Right forelimb (tissue), 1 donor: Measurements from ENCODE around the gene TFE3.

Experiments
- DNase-seq: peaks from one replicate; pipeline ENCODE4 v3.0.0-alpha.2; 2018

The TFE3 gene, protein sequence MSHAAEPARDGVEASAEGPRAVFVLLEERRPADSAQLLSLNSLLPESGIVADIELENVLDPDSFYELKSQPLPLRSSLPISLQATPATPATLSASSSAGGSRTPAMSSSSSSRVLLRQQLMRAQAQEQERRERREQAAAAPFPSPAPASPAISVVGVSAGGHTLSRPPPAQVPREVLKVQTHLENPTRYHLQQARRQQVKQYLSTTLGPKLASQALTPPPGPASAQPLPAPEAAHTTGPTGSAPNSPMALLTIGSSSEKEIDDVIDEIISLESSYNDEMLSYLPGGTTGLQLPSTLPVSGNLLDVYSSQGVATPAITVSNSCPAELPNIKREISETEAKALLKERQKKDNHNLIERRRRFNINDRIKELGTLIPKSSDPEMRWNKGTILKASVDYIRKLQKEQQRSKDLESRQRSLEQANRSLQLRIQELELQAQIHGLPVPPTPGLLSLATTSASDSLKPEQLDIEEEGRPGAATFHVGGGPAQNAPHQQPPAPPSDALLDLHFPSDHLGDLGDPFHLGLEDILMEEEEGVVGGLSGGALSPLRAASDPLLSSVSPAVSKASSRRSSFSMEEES

DNA sequence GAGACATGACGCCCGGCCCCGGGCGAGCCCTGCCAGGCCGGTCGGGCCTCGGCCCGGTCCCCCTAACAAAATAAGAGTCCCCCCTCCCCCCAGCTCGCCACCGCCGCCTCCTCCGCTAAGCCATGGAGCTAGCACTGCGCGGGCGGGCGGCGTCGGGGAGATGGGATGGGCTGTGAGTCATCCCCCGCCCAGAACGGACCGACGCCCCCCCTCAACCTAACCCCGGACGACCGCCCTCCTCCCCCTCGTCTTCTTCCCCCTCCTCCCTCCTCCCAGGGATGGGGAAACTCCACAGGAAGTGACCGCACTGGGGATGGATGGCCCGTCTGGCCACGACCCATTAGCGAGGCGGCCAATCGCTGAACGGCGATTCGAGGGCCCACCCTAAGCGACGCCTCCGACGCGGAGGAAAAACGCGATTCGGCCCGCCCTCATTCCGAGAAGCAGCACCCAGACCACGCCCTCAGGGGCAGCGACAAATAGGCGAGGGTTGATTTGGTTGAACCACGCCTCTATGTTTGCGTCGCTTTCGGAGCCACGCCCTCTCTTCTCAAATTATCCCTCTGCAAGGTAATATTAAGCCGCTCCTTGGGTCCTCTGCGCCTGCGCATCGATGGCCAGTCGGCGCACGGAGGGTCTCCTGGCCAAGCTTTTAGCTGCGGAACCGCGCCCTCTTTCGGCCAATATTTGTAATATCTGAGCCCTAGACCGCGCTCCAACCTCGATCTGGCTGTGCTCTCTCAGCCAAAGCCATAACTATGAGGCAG, at the start of gene TFE3:
Gene TFE3 (minus strand): TSS at position 138 of the 767 bp plus-strand sequence. CDS start 131 bp downstream, at position 7.
- peak; percentile 94 for DNase-seq

DNA sequence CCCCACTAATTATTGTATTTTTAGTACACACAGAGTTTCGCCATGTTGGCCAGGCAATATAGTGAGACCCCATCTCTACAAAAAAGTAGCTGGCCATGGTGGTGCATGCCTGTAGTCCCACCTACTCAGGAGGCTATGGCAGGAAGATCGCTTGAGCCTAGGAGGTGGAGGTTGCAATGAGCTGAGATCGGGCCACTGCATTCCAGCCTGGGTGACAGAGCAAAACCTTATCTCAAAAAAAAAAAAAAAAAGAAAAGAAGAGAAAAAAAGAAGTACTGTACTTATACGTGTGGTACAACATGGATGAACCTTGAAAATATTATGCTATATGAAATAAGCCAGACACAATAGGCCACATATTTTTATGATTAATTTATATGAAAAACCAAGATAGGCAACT, 46.4 kb upstream of the TFE3 start:
- DNase-seq = no peak

DNA sequence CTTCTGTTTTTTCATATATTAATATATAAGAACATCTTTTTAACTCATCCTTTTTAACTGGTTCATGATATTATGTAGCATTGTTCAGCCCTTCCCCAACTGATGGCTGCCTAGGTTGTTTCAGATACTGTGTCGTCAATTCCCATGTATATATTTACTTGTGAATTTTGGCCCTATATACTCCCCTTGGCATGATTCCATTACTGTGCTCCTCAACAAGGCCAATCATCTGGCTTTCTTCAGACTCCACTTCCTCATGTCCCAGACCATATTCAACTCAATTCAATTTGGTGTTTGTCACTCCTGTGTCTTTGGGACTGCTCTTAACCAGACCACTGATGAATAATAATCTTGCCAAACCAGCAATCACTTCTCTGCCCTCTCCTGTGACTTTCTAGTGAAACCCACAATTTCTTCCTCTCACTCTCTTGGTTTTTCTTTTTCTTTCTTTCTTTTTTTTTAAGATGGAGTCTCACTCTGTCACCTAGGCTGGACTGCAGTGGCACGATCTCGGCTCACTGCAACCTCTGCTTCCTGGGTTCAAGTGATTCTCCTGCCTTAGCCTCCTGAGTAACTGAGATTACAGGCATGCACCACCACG, 39.2 kb upstream of the TFE3 start:
- no peak for DNase-seq

DNA sequence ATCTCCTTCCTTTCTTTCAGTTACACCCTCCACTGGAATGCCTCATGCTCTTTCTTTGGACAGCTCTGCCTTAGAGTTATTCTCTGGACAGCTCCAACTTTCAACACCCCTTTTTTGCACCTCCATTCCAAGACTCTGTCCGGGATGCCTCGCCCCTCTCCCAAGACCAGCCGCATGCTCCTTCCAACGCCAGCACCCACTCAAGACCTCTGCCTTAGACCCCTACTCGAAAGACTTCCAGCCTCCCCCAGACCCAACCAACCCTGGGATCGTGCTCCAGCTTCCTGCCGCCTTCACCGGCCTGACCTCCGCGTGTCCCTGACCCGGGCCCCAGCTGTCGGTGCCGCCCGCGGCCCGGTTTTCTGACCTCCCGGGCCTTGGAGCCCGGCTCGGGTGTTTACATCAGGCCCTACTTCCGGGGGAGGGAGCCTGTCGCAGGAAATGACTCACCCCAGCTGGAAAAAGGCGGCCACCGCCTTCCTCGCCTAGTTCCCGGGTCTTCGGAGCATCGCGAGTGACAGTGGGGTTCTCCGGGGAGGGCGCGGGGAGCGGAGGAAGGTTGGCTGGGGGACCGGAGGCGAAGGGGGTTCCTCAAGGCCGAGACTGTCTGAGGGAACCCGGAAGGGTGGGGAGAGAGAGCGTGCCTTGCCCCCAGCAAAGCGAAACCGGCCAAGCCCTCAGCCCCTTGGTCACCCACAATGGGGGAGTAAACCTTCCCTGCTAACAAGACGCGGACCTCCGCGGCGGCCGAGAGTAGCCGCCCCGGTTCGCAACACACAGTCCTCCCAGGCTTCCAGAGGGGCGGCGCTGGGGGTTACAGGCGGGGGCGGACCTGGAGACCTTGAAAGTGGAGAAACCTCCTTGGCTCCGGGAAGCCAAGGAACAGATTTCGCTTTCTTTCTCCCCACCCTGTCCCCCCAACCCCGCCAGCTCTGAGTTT, 36.6 kb upstream of the TFE3 start, which contains the start of gene WDR45:
Gene WDR45 (minus strand): TSS at position 399 of the 940 bp plus-strand sequence. CDS start 1,792 bp downstream, outside the sequence.
- peak; percentile 78 for DNase-seq

DNA sequence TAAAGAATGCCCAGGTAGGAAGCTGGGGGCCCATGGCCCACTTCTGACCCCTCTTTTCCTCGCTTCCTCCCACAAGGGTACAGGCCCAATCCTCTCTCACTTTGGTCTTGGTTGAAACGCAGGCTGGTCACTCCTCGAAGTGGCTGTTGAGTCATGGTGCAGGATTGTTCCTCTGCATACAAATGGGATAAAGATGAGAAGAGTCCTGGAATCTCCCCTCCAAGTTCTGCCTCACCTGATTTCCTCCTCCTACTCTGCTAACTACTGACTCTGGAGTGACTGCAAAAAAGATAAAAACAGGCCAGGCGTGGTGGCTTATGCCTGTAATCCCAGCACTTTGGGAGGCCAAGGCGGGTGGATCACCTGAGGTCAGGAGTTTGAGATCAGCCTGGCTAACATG, 34.8 kb upstream of the TFE3 start:
- no peak for DNase-seq

DNA sequence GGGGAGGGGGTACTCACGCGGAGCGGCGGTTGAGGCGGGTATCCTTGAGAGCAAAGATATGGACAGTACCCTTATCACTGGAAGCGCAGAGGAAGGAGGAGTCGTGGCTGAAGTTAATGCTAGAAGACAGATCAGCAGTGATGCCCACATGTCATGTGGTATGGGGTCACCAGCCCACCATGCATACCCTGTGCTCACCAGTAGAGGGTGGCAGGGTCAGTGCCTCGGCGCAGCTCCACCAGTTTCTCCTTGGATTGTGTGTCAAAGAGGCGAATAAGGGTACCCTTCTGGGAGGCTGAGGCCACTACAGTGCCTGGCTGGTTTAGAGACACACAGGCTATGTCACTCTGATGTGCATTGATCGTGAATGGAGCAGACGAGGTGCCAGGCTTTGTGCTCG, 32.2 kb upstream of the TFE3 start:
- DNase-seq = no peak

DNA sequence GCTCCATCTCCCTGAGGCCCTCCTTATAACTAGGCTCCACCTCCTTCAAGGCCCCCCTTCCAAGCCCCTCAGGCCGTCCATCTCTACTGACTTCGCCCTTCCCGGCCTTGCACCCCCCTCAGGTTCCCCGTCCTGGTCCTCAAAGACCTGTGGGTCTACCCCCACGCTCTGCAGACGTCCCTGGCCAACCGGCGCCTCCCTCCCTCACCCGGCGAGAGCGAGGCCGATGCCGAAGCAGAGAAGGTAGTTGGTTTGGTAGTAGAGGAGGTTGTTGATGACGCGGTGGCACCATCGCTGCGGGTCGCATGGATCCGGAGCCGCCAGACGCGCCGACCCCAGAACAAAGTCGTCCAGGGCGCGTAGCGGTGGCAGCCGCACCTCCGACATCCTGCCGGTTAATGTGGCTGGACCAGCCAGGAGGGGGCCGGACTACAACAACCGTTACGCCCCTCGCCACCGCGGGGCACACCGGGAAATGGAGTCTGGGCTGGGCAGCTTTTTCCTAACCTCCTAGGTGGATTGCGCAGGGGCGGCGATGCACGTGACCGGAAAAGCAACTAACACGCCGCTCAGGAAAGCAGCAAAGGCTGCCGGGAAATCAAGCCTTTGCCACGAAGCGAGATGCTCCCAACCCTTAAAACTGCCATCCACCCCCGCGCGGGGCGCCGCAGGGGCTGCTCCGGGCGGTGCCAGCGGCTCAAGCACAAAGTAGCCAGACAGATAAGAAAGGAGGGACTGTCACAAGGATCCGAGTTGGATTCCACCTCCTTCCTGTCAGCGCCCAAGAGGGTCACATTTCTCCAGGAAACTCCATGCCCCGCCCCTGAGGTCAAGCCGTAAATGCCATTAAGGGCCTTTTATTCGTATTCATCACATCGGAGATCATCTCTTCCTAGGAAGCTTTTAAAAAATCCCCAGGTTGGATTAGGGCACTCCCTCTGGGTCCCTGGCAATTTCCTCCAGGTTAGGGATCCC, 30.7 kb upstream of the TFE3 start, which contains the start of gene PRAF2:
Gene PRAF2 (minus strand): TSS at position 402 of the 975 bp plus-strand sequence. CDS start 15 bp downstream, at position 387.
- DNase-seq = peak; percentile 91

DNA sequence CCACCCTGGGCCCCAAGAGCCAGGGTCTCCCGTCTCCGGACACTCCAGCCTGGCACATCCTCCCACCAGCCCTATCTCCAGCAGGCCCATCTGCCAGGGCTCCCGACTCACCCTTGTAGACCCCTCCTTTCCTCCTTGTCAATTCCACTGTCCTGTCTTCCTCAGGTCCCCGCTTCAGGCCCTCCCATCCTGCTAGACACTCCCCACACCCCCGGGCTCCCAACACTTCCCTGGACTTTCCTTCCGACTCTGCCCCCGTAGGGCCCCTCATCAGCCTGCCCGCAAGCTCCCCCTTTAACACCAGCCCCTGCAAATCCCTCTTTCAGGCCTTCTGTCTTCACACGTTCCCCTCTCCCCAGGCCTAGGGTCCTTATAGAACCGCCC, 29.5 kb upstream of the TFE3 start:
- no peak for DNase-seq

DNA sequence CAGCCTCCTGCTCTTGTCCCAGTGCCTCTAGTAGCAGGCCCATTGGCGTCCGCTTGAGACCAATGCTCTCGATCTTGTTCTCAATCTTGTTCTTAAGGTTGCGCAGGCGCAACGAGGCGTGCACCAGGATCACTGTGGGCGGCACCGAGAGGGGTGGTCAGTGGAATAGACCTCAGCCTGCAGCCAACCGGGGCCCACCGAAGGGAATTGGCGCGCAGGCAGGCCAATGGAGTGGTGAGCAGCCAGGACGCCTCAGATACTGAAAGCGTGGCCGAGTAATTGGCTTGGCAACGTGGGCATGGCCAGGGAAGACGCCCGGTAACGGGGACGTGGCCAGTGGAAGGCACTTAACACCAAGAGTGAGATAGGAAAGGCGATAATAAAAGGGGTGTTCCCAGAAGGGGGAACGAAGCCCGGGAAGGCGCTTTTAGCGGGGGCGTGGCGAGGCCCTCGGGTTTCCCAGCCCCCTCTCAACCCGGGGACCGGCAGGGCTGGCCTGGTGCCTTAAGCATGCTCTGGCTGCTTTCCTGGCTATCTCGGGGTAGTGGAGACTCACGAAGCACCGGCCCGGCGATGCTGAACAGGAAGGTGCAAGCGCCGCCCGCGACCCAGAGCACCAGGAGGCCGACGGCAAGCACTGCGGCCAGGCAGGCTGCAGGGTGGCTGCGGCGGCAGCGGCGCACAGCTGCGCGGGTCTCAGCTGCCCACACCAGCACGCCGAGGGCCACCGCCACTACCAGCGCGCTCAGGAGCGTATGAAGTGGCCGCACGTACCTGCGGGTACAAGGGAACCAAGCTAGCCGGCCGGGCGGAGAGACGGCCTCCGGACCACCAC, 28.9 kb upstream of the TFE3 start:
- DNase-seq = peak; percentile 80

DNA sequence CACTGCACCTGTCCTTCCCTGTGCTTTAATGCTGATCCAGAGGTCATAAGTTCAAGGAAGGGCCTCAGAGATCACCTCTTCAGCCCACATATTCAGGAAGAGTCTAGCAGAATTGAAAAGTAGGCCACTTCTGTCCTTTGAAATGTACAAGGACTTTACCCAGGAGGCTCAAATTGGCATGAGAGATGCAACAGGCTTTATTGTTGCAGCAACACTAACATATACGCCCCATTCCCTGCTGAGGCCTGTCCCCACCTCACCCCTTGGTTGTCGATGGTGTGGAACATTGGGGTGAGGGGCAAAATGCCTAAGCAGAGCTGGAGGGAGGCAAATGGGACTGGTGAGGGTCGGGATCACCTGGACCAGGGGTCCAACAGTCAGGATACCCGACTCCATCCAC, 27.8 kb upstream of the TFE3 start:
- DNase-seq = no peak

DNA sequence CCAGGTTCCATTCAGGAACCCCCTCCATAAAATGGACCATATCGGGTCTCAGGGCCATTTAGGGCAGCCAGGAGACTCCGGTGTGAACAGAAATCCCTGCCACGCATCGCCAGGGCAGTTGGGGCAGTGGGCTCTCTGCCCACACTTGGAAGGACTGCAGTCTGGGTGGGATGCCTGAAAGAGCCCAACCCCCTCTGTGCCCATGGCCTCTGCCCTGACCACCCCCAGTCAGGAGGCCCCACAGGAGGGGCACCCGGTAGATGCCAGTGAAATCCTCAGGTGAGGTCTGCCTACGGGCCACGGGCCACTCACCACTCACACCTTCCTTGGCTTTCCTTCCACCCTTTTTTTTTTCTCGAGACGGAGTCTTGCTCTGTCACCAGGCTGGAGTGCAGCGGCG, 25.9 kb upstream of the TFE3 start:
- DNase-seq = no peak

DNA sequence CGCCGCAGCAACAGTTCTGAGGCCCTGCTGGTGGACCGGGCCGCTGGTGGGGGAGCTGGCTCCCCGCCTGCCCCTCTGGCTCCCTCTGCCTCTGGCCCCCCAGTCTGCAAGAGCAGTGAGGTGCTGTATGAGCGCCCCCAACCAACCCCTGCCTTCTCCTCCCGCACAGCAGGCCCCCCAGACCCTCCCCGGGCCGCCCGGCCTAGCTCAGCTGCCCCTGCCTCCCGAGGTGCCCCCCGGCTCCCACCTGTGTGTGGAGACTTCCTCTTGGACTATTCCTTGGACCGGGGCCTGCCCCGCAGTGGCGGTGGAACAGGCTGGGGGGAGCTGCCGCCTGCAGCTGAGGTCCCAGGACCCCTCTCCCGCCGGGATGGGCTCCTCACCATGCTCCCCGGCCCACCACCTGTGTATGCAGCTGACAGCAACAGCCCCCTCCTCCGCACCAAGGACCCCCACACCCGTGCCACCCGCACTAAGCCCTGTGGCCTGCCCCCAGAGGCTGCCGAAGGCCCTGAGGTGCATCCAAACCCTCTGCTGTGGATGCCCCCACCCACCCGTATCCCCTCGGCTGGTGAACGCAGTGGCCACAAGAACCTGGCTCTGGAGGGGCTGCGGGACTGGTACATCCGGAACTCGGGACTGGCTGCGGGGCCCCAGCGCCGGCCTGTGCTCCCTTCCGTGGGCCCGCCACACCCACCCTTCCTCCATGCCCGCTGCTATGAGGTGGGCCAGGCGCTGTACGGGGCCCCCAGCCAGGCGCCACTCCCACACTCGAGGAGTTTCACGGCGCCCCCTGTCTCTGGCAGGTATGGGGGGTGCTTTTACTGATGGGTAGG, 24.3 kb upstream of the TFE3 start:
- no peak for DNase-seq

DNA sequence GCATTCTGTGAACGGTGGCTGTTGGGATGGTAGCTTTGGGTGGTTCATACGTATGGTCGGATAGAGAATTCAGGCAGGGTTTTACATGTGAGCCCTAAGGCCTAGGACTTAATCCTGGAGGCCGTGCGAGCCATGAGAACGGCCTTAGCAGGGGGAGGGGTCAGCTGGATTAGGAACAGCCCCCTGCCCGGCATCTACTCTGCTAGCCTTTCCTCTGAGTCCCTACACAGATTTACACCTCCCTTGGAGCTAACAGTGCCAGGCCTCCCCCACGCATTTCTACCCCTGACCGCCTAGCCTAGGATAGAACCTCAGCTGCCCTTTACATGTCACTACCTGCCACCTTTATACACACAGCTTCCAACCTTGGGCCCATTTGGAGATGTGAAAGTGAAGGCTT, 23.5 kb upstream of the TFE3 start:
- DNase-seq = no peak

DNA sequence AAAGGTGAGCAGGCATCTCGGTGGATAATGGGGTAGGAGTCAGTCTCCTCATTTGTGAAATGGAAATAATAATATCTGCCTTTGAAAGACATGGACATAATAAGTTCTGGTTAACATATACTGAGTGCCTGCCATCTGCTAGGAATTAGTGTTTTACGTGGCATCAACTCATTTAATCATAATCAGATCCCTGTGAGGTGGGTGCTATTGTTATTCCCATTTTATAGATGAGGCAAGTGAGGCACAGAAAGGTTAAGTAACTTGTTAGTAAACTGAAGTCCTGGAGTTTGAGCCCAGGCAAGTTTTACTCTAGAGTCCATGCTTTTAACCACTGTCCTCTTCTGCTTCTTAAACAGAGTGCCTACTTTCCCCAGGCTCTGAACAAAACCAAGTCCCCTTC, 23.1 kb upstream of the TFE3 start:
- DNase-seq = no peak

DNA sequence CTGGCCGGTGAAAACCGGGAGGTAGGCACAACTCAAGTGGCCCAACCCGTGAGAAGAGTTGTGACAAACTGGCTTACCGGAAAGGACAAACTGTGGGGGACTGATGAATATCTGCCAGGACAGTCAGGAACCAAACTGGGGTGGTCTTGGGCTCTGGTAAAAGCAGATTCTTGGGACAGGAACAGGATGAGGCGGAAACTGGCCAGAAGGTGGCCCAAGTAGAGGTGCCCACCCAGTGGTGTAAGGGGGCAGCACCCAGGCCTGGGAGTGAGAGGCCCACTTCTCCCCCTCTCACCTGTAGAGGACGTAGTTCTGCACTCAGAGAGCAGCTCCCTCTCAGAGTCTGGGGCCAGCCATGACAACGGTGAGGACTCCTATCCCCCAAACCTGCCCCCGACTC, 21.6 kb upstream of the TFE3 start:
- DNase-seq = no peak

DNA sequence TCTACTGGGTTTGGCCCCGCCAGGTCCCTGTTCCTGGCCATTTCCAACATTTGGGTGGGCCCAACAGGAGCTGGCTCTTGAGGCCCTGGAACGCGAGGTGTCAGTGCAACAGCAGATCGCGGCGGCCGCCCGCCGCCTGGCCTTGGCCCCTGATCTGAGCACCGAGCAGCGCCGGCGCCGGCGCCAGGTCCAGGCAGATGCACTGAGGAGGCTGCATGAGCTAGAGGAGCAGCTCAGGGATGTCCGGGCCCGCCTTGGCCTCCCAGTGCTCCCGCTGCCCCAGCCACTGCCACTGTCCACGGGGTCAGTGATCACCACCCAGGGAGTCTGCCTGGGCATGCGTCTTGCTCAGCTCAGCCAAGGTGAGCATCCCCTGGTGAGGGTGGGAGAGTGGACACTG, 21.1 kb upstream of the TFE3 start:
- no peak for DNase-seq

DNA sequence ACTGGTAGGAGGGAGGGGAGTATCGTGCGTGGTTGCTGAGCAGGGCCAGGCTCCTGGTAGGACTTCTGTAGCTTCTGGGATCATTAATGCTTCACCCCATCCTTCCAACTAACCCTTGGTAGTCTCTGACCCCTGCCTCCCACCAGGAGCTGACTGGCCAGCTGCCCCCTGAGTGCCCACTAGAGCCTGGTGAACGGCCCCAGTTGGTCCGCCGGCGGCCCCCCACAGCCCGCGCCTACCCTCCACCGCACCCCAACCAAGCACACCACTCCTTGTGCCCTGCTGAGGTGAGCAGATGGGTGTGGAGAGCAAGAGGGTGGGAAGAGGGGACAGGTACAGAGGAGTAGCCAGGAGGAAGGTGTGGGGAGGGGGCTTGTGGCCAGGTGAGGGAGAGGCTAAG, 20.6 kb upstream of the TFE3 start:
- no peak for DNase-seq

DNA sequence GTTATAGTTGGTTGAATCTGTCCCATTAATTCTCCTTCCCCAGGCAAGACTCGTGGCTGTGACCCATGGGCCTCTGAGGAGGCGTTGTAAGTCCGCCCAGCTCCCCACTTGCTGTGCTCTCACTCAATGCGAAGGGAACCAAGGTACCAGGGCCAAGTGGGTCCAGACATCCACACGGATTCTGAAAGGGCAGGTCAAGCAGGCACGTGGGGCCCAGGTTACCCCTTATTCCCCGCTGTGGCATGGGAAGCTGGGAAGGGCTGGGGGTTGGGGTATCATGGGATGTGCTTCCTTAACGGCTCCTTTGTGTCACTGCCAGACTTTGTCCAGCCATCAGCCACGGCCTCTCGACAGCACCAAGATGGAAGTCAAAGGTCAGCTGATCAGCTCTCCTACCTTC, 18.8 kb upstream of the TFE3 start:
- no peak for DNase-seq

DNA sequence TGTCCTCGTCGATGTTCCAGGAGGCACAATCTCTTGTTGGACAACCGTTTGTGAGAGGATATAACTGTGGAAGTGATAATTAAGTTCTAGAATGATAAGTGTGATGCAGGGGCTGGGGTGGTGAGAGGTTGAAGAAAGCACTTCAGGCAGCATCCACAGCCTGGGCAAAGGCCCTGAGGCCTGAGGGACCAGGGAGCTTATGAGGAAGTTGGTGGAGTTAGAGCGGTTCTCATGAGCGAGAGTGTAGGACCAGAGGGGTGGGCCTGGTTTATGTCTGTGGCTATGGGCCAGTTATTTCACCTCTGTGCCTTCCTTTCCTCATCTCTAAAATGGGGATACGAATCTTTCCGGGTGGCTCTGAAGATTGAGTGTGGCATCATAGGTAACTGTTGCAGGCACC, 18.3 kb upstream of the TFE3 start:
- DNase-seq = no peak
